ENCODE results near the gene MS4A4E.
"Not testable (repeated sequence)": the region's sequence is repeated elsewhere in the genome, so short reads cannot be mapped to it uniquely, and the experiment has no call there.

MS4A4E gene

DNA sequence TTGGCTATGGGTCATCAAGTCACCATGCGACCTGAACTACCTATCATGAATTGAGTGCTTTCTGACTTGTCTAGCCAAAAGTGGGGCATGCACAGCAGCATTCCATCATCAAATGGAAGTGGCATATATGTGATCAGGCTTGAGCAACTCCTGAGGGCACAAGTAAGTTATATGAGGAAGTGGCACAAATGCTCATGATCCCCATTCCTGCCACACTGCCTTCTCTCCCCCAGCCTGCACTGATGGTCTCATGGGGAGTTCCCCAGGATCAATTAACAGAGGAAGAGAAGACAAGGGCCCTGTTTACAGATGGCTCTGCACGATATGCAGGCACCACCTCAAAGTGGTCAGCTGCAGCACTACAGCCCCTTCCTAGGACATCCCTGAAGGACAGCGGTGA, 21.8 kb downstream of the MS4A4E start:
- DNase-seq, result no peak

DNA sequence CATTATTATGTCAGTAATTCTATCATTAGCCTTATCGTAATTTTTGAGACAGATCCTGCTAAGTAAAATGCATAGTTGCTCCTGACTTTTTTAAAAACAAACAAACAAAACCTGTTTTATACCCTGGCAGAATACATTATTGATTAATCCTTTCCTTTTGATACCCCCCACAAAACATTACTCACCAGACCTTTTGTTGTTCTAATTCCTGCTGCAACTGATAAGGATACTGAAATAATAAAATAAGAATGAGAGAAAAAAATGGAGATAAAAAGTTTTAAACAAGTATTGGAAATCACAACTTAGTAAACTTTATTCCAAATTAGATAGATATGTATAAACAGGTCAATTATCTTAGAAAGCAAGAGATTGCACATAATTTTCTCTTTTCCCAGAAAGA, 28.6 kb downstream of the MS4A4E start:
- no peak for DNase-seq

DNA sequence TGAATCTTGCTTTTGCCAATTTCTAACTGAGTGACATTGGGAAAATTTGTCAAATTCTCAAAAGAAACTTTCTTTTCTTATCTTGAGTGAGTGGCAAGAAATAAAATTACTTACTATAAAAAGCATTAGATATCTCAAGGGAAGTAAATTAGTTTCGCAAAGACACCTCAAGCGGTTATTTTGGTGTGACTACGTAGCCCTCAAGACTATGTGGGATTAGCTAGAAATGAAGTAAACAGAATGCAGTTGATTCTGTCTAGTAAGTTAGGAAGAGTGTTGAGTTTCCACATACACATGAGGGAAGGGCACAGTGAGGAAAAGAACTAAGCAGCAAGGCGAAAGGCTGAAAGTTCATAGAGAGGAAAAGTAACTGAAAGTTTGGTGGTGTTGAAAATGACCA, 31.7 kb downstream of the MS4A4E start:
- no peak for DNase-seq

DNA sequence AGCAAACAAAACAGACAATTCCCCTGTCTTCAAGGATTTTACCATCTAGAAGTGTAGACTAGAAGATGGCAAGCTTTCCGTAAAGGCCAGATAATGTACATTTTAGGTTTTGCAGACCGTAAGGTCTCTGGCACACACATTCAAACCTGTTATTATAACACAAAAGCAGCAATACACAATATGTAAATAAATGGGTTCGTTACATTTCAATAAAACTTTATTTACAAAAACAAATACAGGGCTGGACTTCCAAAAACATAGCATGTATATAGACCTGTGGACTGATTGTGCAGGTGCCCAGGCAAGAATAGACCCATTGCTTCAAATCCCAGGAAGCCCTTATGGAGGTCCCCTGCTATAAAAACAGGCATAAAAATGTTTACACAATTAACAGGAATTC, 33.0 kb downstream of the MS4A4E start:
- no peak for DNase-seq

DNA sequence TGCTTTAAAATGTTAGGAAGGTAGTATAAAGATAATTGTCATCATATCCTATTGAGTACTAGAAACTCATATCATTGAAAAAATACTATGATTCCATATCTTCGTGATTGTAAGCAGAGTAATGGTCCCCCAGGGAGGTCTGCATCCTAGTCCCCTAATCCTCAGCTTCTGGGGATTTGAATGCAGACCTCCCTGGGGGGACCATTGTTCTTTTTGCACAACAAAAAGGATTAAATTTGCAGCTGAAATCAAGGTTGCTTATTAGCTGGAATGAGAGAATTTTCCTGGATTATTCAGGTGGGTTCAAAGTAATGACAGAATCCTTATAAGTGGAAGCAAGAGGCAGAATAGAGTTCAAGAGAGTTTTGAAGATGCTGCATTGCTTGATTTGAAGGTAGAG, 34.0 kb downstream of the MS4A4E start:
- no peak for DNase-seq

DNA sequence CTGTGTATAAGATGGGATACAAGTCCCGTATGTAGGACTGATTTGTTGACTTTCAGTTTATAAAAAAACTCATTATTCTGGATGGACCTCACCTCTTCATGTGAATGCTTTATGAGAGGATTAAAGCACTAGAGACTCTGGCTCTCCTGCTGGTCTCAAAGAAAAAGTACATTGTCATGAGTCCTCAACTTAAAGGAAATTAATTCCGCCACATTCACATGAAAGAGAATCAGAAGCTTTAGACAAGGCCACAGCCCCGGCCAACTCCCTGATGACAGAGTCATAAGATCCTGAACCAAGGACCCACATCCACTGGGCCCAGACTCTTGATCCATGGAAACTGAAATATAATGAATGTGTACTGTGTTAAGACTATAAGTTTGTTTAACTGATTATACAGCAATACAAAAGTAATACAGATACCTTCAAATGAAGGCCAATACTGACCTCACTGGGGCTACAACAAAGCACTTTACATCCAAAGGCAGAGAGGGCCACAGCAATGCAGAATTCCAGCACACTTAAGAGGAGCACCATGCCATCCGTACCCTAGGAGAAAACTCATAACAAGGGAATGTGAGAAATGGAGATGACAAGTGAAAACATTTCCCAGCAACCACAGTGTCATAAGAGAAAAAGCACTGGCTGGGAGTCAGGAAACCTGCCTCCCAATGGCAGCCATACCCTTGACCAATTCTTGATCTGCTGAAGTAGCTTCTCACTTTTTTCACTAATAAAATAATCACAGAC, 34.6 kb downstream of the MS4A4E start:
- DNase-seq, result no peak

DNA sequence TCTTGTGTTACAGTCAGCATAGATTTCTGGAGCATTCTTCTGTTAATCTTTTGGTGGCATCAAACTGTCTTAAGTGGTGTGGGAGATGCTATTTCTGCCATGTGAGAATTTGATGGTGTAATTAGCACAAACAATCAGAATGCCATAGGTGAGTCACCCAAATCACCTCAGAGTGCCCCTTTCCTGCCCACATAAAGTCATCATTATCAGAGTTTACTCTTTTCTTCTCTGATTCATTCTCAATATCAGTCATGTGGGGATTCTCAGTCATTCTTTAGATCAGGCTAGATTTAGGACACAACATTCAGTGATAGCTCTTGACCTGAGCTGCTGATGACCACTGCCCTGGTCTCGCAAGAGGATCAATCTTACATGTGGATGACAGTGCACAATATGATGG, 36.3 kb downstream of the MS4A4E start:
- DNase-seq, result no peak

DNA sequence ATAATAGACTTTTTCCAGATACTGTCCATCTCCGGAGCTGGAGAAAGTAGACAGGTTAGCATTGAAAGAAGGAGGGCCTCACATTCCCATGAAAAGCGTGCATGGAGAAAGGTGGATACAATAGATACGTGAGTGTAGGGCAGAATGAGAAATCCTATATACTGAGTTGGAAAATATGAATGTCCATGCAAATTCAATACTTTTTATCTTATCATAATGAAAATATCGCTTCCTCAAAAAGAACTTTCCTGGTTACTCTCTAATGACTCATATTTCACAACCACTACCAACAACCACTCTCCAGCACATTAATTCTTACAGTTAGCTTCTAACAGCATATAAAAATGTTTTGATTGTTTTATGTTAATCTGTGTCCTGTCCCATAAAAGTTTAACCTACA, 38.0 kb downstream of the MS4A4E start:
- no peak for DNase-seq

DNA sequence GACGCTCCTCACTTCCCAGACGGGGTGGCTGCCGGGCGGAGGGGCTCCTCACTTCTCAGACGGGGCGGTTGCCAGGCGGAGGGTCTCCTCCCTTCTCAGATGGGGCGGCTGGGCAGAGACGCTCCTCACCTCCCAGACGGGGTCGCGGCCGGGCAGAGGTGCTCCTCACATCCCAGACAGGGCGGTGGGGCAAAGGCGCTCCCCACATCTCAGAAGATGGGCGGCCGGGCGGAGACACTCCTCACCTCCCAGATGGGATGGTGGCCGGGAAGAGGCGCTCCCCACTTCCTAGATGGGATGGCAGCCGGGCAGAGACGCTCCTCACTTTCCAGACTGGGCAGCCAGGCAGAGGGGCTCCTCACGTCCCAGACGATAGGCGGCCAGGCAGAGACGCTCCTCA, 41.6 kb downstream of the MS4A4E start:
- DNase-seq, result not testable (repeated sequence)

DNA sequence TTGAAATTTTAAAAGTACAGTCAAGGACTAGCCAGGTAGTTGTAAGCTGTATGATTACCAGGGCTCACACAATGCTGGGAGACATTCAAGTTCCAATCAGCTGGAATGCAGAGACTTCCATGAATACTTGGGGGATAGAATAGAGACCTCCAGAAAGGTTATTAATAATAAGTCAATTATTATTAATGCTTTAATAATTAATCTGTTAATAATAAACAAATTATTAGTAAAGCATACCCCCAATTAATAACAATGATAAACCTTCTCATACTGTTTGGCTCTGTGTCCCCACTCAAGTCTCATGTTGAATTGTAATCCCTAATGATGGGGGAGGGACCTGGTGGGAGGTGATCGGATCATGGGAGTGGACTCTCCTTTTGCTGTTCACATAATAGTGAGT, 45.5 kb downstream of the MS4A4E start:
- DNase-seq, result no peak

DNA sequence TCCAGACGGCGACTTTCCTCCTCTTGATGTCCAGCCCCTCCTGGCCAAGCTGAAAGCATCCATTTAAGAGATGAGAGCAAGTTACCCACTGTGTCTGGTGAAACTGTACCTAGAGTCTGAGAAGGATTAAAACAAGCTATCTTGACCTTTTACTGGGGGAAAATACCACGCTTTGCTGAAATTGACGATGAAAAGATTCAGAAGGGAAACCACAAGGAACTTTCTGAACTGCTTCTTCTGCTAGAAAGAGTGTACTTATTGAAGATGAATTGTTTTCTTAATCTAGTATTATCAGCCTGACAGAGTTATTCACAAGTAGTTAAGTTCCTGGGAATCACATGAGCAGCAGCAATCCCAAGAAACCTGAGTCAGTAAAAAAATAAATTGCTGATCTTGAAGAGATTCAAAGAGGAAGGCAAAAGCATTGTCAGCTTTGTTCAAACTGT, 47.0 kb downstream of the MS4A4E start:
- DNase-seq, result no peak

DNA sequence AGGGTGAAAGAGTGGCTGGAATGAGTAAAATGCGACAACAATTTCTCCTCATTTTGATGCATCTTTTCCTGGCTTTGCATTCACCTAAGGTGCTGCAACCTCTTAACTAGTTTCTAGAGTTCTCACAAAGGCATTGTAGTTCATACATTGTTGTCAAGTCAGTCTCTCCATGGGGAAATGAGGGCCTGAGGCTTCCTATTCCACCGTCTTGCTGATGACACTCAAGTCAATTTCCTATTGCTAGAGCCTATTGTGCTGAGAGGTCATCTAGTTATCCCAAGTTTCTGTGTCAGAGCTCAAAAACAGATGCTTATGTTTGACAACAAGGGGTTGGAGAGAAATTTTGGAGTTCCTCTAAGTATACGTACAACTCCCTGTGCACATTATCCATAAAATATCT, 48.4 kb downstream of the MS4A4E start:
- no peak for DNase-seq

DNA sequence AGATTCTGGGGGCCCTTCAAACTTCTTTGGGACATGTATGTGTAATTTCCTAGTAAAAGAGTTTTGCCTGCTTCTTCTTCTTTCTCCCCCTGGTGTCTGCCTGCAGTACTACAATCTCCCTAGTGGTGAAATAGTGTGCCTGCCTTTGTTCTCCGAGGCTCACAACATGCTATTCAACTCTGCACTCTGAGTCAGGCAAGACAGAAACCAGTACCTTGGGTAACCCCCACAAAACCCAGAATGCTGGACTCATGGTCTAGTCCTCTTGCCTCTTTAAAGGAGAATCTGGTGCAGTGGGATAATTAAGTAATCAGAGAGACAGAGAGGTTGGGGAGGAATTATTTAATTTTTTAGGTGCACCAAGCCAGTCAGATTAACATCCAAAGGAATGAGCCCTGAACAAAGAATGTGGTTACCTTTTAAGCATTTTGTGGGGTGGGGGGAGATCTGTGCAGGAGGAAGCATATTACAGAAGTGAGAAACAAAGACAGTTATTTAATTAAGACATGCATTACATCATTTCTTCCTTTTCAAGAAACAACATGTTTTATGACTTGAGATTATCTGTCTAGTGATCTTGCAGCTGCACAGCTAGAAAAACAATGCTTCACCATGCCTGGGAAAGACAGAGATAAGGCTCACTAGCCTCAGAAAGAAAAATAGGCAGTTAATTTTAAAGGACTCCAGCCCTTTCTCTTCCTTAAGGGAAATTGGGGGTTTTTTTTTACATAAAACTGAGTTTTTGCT, 49.1 kb downstream of the MS4A4E start:
- no peak for DNase-seq

DNA sequence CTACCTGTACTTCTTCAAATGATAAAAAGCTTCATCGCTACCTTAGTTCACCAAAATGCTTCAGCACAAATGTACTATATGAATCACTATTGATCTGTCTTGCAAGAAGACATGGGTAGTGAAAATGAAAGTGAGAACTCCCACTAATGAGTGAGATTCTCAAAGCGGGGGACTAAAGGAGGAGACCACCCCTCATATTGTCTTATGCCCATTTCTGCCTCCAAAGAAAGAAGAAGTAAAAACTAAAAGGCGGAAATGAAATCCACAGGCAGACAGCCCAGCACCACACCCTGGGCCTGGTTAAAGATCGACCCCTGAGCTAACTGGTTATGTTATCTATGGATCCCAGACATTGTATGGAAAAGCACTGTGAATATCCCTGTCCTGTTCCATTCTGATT, 50.4 kb downstream of the MS4A4E start:
- not testable (repeated sequence) for DNase-seq

DNA sequence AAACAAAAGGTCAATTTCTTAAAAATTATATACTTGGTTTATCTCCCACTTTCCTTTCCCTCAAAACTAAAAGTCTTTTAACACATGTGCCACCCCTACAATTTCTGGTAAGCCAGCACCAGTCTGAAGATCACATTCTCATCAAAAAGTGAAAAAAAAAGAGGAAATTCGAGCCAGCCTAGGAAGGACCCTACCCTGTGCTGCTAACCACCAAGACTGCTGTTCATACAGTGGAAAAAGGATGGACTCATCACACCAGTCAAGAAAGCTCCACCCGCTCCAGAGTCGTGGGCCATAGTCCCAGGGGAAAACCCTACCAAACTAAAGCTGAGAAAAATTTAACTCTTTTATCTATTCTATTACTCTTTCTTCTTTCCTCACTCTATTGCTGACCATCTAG, 54.5 kb downstream of the MS4A4E start:
- DNase-seq, result not testable (repeated sequence)

DNA sequence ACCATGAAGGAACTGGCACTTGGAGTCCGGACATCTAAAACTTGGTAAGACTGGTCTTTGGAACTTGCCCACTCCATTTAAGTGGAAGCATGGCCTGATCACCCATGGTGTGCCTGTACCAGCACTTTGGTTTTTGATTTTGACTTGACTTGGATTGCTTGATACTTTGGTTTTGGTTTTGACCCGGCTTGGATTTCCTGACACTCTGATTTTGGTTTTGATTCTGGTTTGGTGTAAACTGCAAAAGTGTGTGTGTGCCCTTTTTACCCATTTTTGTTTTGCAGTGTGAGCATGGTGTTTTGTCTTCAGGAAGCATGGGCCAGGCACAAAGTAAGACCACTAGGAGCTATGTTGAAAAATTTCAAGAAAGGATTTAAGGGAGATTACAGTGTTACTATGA, 56.8 kb downstream of the MS4A4E start:
- DNase-seq, result not testable (repeated sequence)

DNA sequence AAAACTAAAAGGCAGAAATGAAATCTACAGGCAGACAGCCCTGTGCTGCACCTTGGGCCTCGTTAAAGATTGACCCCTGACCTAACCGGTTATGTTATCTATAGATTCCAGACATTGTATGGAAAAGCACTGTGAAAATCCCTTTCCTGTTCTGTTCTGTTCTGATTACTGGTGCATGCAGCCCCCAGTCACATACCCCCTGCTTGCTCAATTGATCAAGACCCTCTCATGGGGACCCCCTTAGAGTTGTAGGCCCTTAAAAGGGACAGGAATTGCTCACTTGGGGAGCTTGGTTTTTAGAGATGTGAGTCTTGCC, 57.5 kb downstream of the MS4A4E start:
- not testable (repeated sequence) for DNase-seq

DNA sequence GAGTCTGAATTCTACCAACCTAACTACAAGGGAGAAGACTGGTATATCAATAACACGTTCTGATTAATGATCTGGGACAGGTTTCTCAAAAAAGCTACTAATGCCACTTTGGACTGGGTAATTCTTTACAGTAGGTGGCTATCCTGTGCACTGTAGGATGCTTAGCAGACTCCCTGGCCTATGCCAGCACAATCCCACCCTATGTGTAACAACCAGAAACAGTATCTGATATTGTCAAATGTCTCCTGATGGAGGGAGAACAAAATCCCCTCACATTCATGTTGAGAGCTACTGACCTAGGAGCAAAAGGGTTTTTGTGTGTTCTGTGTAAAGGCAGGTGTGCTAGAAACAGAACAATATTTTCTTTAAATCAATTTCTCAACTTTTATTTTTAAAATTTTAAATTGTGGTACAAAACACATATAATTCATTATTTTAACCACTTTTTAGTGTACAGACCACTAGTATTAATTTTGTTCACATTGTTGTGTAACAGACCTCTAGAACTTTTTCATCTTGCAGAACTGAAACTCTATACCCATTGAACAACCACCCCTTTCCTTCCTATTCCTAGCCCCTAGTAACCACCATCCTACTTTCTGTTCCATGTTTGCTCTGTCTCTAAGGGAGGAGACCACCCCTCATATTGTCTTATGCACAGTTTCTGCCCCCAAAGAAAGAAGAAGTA, 58.0 kb downstream of the MS4A4E start:
- no peak for DNase-seq

DNA sequence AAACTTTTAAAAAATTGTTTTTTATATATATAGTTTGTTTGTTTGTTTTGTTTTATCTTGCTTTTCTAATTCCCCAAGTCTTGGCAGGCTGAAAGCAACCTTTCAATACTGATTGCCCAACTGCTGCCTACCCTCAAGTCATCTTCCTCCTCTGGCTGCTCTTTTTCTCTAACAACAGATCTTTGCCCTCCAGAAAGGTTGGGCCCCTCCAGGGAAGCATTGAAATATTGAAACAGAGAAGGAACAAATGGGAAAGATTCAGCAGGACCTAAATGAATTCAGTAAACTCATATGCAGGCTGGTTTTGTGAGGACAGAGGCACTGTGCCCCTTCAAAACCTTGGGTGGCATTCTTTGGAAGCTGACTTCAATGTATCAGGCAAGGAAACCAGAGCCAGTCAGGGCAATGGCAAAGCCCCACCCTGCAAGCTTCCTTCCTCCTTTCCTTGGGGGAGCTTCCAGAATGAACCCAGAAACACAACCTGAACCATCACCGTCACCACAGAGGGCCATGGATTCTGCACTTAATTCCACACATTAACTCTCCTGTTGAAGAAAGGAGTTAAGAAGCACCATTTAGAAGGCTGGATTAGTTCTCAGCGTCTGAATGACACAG, 59.2 kb downstream of the MS4A4E start:
- DNase-seq, result no peak

DNA sequence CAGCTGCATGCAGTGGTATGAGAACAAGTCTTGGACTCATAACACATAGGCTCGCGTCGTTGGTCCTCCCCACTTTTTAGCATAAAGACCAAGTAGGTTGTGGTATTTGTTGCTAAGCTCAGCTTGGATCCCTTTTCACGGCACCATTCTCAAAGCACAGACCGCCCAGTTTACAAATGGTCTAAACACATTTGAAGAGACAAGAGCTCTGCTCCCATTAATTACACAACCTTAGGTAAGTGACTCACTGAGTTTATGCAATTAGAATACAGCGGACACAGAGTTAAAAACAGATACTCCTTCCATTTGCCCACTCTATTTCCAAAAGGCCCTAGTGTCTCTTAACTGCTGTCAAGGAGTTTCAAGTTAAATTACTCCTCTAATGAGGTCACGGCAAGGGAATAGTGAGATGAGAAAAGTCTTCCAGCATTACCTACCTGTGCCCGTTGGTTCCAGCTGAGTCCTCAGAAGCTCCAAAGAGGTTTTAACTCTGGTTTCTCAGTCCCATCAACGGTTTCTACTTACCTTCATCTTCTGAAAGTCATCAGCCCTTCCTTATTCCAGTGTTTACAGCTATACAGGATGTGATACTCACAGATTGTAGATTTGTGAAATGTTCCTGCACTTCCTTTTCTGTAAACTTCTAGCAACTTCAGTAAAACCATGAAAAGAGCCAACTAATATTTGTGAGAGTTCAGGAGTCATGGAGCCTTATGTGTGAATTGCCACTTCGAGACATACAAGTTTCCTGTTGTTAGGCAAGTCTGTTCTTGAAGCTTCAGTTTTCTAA, 60.2 kb downstream of the MS4A4E start, which contains the start of gene MS4A6A:
Gene MS4A6A, minus strand, starts transcription at position 543 of the 790 bp plus-strand sequence. CDS start 1,356 bp downstream, outside the sequence.
- DNase-seq, result no peak

DNA sequence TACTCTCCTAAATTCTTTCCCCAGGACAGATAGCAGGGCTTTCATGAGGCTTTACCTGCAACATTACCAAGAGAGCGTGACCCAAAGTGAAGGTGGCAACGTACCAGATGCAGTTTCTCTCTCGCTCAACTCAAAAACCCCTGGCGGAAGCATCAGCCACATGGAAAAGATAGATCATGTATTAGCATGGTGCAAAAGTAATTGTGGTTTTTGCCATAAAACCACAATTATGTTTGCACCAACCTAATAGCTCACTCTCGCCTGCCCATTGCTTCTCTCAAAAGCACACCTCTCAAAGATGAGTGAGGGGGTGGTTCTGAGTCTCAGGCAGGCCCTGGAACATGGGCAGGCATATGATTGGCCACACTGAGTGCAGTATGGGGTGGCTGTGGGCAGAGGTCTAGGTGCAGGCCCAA, 67.1 kb downstream of the MS4A4E start:
- DNase-seq, result no peak

DNA sequence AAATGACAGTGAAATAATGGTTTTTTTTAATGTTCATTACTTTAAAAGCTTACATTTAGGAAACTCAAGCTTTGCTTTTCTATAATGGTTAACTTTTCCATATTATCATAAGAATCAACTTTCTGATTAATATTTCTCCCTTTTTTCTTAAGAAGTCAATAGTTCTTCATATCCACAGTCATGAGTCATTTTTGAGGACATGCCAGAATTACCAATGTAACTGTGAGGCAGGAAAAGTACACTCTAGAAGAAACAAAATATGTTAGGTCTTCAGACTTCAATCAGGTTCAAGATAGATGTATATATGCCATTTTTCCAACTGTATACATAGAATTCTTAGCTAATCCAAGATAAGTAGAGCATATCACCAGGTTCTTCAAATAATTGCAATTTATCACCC, 70.9 kb downstream of the MS4A4E start:
- no peak for DNase-seq

DNA sequence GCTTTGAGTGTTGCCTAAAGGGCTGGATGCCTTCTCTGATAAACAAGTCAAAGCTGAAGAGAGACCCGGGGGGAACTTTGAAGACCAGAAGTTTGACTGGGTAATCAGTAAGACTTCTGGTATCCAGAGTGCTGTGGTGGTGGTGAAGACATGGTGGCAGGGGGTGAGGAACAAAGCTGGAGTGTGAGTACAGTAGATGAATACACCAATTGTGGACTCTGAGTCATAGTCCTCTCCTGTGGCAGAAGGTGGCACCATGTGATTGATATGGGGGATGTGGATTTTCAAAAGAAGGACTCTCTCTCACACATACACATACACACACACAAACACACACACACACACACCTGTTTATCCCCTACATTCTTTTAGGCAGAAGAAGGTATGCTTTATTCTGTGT, 72.4 kb downstream of the MS4A4E start:
- DNase-seq, result no peak

Measured in DMS79 treated with DMSO at 0.1 percent for 48 hours (cell line).